AG04449 (cell line): ENCODE data around the gene IFT122.
"Not testable (repeated sequence)": the region's sequence is repeated elsewhere in the genome, so short reads cannot be mapped to it uniquely, and the experiment has no call there.

ENCODE experiments used
- CTCF ChIA-PET: fragments of 350-600 bp; formaldehyde crosslinking; extraction: SDS; loops from one replicate; lab custom pipeline; 2021; ENCODE audit warnings: antibody characterized with exemption; lab: Yijun Ruan, JAX
- POLR2A ChIA-PET: fragments of 400-600, 350-600 bp; formaldehyde crosslinking; extraction: SDS; loops from one replicate; lab custom pipeline; 2020; ENCODE audit warnings: antibody characterized with exemption, inconsistent platforms; lab: Yijun Ruan, JAX
- DNase-seq: peaks from one replicate; pipeline ENCODE4 v3.0.0-alpha.2; 2010; ENCODE audit warnings: low read depth, low spot score
- H3K4me3 ChIP-seq: 2 replicates; pipeline ENCODE4 v1.5.1; 2011; ENCODE audit warnings: low read depth, mild to moderate bottlenecking, control low read depth, low read length
- TF ChIP-seq, protein P1 (sequence below): IDR thresholded peaks from one replicate; pipeline ENCODE4 v1.5.1; 2011; ENCODE audit warnings: mild to moderate bottlenecking, moderate library complexity, low read length, control low read depth, inconsistent platforms; ENCODE audit not compliant: insufficient read depth; ENCODE audit errors: missing control alignments

IFT122 gene

DNA sequence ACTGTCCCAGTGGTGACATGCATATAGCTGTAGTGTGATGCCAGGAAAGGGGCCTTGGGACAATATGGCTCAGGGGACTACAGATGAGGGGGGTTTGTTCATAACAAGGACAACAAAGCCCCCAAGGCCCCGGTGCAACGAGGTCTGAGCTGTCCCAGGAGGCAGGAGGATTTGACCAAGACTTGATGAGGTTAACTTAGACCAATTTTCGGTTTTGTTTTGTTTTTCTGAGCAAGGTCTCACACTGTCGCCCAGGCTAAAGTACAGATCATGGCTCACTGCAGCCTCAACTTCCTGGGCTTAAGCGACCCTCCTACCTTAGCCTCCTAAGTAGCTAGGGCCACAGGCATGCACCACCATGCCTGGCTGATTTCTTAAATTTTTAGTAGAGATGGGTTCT lies 35.4 kb upstream of the IFT122 start:
- ChIA-PET POLR2A (interaction anchor here (0.5 kb wide), 1 partner anchor 21 kb away, joined by 3 read pairs; no protein-coding TSS in a partner anchor), CTCF (no interaction called here)
- no peak for DNase-seq
- no peak overlapping the region for H3K4me3 ChIP-seq
- TF ChIP-seq, protein P1, sequence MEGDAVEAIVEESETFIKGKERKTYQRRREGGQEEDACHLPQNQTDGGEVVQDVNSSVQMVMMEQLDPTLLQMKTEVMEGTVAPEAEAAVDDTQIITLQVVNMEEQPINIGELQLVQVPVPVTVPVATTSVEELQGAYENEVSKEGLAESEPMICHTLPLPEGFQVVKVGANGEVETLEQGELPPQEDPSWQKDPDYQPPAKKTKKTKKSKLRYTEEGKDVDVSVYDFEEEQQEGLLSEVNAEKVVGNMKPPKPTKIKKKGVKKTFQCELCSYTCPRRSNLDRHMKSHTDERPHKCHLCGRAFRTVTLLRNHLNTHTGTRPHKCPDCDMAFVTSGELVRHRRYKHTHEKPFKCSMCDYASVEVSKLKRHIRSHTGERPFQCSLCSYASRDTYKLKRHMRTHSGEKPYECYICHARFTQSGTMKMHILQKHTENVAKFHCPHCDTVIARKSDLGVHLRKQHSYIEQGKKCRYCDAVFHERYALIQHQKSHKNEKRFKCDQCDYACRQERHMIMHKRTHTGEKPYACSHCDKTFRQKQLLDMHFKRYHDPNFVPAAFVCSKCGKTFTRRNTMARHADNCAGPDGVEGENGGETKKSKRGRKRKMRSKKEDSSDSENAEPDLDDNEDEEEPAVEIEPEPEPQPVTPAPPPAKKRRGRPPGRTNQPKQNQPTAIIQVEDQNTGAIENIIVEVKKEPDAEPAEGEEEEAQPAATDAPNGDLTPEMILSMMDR: no peak

DNA sequence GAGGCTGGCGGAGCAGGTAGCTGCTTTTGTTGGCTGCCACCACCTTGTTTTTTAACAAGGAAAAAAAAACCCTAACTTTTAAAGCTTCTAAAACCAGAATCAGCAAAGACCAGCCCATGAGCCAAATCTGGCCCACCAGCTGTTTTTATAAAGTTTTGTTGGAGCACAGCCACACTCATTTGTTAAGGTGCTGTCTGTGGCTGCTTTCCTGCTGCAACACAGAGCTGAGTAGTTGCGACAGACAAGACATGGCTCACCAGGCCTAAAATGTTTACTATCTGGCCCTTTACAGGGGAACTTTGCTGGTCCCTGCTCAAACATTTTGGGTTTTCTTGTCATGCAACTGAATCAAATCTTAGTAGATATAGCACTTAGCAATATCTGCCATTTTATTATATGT lies 30.5 kb upstream of the IFT122 start:
- TF ChIP-seq, protein P1: no peak
- POLR2A ChIA-PET: no interaction called here
- CTCF ChIA-PET: interaction anchor here (2.0 to 2.8 kb wide), 2 partner anchors 10 to 26 kb away, joined by 9 to 15 read pairs; no protein-coding TSS in a partner anchor
- no peak for DNase-seq
- no peak overlapping the region for H3K4me3 ChIP-seq

DNA sequence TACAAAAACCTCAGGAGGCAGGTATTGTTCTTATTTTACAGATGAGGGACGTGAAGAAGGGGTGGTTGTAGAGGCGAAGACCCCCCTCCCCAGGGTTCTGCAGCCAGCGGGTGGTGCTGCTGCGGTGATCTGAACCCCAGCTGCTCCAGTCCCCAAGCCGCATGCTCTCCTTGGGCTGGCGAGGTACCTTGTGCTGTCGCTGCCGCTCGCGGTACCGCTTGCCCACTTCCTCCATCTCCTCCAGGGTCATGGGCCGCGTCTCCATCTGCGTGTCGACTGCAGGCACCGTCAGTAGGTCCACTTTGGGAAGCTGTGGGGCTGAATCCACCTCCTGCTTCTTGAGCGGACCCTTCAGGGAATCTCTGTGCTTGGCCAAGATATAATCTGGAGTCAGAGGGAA lies 29.1 kb upstream of the IFT122 start:
- TF ChIP-seq, protein P1: no peak
- ChIA-PET POLR2A (no interaction called here), CTCF (interaction anchor here (1.0 to 5.1 kb wide), 2 partner anchors 11 to 95 kb away, joined by 3 to 30 read pairs; a partner anchor contains a TSS)
- no peak for DNase-seq
- no peak overlapping the region for H3K4me3 ChIP-seq

DNA sequence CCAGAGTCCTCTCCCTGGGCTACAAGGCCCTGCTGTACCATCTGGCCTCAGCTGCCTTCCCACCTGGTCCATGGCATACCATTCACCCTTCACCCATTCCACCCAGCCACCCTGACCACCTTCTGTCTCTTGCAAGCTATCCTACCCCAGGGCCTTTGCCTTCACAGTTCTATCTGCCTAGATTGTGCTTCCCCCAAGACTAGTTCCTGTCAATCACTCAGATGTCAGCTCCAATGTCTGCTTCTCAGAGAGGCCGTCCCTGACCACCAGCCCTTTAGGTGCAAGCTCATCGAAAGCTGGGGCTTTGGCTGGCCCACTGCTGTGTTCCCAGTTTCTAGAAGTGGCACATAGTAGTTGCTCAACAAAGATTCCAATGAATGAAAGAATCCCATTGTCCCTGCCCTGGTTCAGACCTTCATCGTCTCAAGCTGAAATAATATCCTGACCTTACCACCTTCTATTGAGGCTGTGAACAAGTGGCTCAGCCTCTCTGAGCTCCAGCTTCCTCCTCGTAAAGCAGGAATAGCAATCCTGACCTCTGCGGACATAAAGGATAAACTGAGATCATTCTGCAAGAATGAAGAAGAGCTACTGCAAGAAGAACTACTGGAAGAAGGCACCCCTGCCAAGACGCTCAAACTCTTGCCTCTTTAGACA lies 27.4 kb upstream of the IFT122 start:
- ChIA-PET POLR2A (interaction anchor here (1.5 kb wide), 1 partner anchor 27 kb away, joined by 6 read pairs; the partner anchor contains the start of genes IFT122 and MBD4), CTCF (interaction anchor here (0.9 to 5.1 kb wide), 4 partner anchors 11 to 96 kb away, joined by 3 to 30 read pairs (median 6); a partner anchor contains a TSS)
- TF ChIP-seq, protein P1: no peak
- H3K4me3 ChIP-seq: no peak overlapping the region
- DNase-seq: no peak

DNA sequence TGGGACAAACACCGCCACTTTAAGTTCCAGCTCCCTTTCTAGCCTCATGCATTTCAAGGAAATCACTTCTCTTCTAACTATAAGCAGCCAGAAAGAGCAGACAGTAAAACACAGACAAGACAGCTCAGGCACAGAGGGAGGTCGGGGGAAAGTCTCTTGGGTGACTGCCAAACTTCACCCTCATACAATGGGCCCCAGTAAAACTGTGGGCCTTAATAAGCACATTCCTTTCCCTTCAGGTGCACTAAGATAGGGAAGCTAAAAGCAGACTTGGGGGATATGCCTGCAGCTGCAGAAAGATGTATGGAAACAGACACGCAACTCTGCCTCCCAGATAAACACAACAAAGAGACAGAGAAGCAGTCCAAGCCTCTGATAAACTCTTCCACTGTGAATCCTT lies 26.8 kb upstream of the IFT122 start:
- ChIA-PET POLR2A (interaction anchor here (1.5 kb wide), 1 partner anchor 27 kb away, joined by 6 read pairs; the partner anchor contains the start of genes IFT122 and MBD4), CTCF (interaction anchor here (0.9 to 5.1 kb wide), 4 partner anchors 10 to 97 kb away, joined by 3 to 30 read pairs (median 6); a partner anchor contains a TSS)
- not testable (repeated sequence) for DNase-seq, H3K4me3 ChIP-seq

DNA sequence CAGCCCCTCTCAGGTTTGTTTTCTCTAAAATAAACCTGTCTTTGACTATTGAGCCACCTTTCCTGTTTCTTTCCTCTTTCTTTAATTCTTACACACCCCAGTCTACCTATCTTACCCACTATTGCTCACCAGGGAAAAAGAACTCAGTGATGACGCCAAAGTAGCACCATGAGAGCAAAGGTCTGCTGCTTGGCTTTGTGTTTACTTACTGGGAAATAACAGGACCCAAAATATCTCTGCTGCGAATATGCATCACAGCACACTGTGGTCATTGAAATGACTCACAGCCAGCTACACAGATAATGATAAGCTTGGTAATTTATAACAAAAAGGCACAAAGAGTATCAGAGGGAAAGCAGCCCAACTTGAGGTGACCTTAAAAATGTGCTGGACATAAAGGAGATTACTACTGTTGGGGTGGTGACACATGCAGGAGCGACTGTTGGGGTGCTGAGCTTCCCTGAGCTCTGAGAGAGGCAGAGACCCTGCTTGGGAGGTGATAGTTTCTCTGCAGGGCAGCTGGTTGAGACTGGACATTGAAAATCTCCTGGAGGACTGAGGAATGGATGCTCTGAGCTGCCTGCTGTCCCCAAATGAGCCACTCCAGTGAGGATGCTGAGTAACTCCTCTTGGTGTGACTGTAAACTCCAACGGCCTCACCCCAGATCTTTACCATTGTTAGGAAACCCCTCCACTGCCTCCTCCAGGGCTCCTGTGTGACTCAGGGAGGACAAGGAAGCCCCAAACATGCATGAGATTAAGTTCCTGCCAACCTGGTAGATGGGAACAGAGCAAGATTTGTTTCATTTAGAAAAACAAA lies 26.1 kb upstream of the IFT122 start:
- no peak overlapping the region for H3K4me3 ChIP-seq
- POLR2A ChIA-PET: interaction anchor here (1.5 kb wide), 1 partner anchor 26 kb away, joined by 6 read pairs; the partner anchor contains the start of genes IFT122 and MBD4
- TF ChIP-seq, protein P1: no peak
- DNase-seq: peak; percentile 61
- CTCF ChIA-PET: interaction anchor here (3.0 to 5.1 kb wide), 2 partner anchors 14 to 31 kb away, joined by 8 to 30 read pairs; no protein-coding TSS in a partner anchor
